Liver (tissue), 9 donors: ENCODE data around the gene IL22RA1. TPM values are rescaled to one million over a fixed set of nuclear protein-coding genes. Genes with fewer than 3 reads are reported as not detected.
A peak's percentile ranks its signal among the peaks of the same experiment; 100 is the strongest.

Experiments
- DNase-seq: peaks from one replicate; pipeline ENCODE4 v3.0.0-alpha.2; 2017; ENCODE audit warnings: low spot score
- H3K27ac ChIP-seq, 2 donors: one replicate each; pipeline ENCODE4 v1.7.0; 2013; ENCODE audit warnings: inconsistent platforms in 2 of 2, low read length in 2 of 2, control low read depth in 1 of 2, low read depth in 1 of 2, mild to moderate bottlenecking in 1 of 2
- H3K27me3 ChIP-seq, 4 donors: one replicate each; pipeline versions ENCODE4 v1.6.1 to v1.7.0; 2013; ENCODE audit warnings: low read length in 3 of 4, inconsistent platforms in 1 of 4, mild to moderate bottlenecking in 1 of 4, moderate library complexity in 1 of 4; ENCODE audit not compliant: control insufficient read depth in 4 of 4, insufficient read depth in 4 of 4
- H3K36me3 ChIP-seq, 4 donors: one replicate each; pipeline versions ENCODE4 v1.6.1 to v1.7.0; 2013; ENCODE audit warnings: low read length in 3 of 4, mild to moderate bottlenecking in 3 of 4, low read depth in 1 of 4, moderate library complexity in 1 of 4; ENCODE audit not compliant: control insufficient read depth in 4 of 4, insufficient read depth in 3 of 4
- H3K4me1 ChIP-seq, 4 donors: one replicate each; pipeline versions ENCODE4 v1.6.1 to v1.7.0; 2013; ENCODE audit warnings: low read length in 3 of 4, mild to moderate bottlenecking in 3 of 4, moderate library complexity in 1 of 4; ENCODE audit not compliant: control insufficient read depth in 4 of 4, insufficient read depth in 4 of 4
- H3K4me3 ChIP-seq, 3 donors: one replicate each; pipeline versions ENCODE4 v1.6.1 to v1.7.0; 2013; ENCODE audit warnings: low read length in 3 of 3, control low read depth in 1 of 3, low read depth in 1 of 3, mild to moderate bottlenecking in 1 of 3
- H3K9ac ChIP-seq, 2 donors: one replicate each; pipeline ENCODE4 v1.7.0; 2013; ENCODE audit warnings: low read length in 2 of 2, mild to moderate bottlenecking in 2 of 2, moderate library complexity in 2 of 2, control low read depth in 1 of 2, low read depth in 1 of 2
- H3K9me3 ChIP-seq, 4 donors: one replicate each; pipeline versions ENCODE4 v1.6.1 to v1.7.0; 2013; ENCODE audit warnings: low read length in 3 of 4; ENCODE audit not compliant: control insufficient read depth in 4 of 4
- ATF3 ChIP-seq: IDR thresholded peaks from 2 replicates; pipeline ENCODE4 v1.6.1; 2016; ENCODE audit warnings: antibody characterized with exemption
- CTCF ChIP-seq: fragments of 150-350 bp; IDR thresholded peaks from 2 replicates; pipeline ENCODE4 v1.5.1; 2017; ENCODE audit warnings: improper control_type of control experiment, low read depth, low read length; ENCODE audit not compliant: missing input control
- EGR1 ChIP-seq, 2 donors: IDR thresholded peaks; 2 replicates each; pipeline ENCODE4 v1.6.1; 2016 to 2018; ENCODE audit warnings: antibody characterized with exemption in 2 of 2, low read depth in 2 of 2
- FOXA2 ChIP-seq: IDR thresholded peaks from 2 replicates; pipeline ENCODE4 v1.6.1; 2016; ENCODE audit warnings: antibody characterized with exemption
- HNF4A ChIP-seq, 2 donors: conservative IDR thresholded peaks; 2 replicates each; pipeline ENCODE4 v1.6.1; 2016; ENCODE audit warnings: antibody characterized with exemption in 2 of 2, mild to moderate bottlenecking in 2 of 2
- JUND ChIP-seq, 2 donors: IDR thresholded peaks; 2 replicates each; pipeline ENCODE4 v1.6.1; 2016; ENCODE audit warnings: antibody characterized with exemption in 2 of 2
- MAX ChIP-seq: IDR thresholded peaks from 2 replicates; pipeline ENCODE4 v1.6.1; 2016; ENCODE audit warnings: antibody characterized with exemption
- NR2F2 ChIP-seq: IDR thresholded peaks from 2 replicates; pipeline ENCODE4 v1.6.1; 2016; ENCODE audit warnings: antibody characterized with exemption
- REST ChIP-seq: IDR thresholded peaks from 2 replicates; pipeline ENCODE4 v1.6.1; 2016; ENCODE audit warnings: antibody characterized with exemption, mild to moderate bottlenecking
- RXRA ChIP-seq, 2 donors: IDR thresholded peaks; 2 replicates each; pipeline ENCODE4 v1.6.1; 2017 to 2018; ENCODE audit warnings: antibody characterized with exemption in 2 of 2, mild to moderate bottlenecking in 1 of 2
- SP1 ChIP-seq: IDR thresholded peaks from 2 replicates; pipeline ENCODE4 v1.6.1; 2018; ENCODE audit warnings: antibody characterized with exemption, mild to moderate bottlenecking
- TAF1 ChIP-seq: conservative IDR thresholded peaks from 2 replicates; pipeline ENCODE4 v1.6.1; 2016; ENCODE audit warnings: antibody characterized with exemption, mild to moderate bottlenecking
- YY1 ChIP-seq: IDR thresholded peaks from 2 replicates; pipeline ENCODE4 v1.6.1; 2016; ENCODE audit warnings: antibody characterized with exemption, mild to moderate bottlenecking
- ZBTB33 ChIP-seq: IDR thresholded peaks from 2 replicates; pipeline ENCODE4 v1.6.1; 2016; ENCODE audit warnings: antibody characterized with exemption
- WGBS: extraction: QIAGEN DNeasy Blood & Tissue Kit; methylation state at CpG from one replicate; pipeline ENCODE4 v1.1.7; 2013; 5-methylcytosine and 5-hydroxymethylcytosine counted together
- polyA plus RNA-seq, 2 donors: library from polyadenylated mRNA; stranded (reverse) in 1 of 2; unstranded in 1 of 2; fragments of 200-250 nt in 1 of 2; fragments of >200 nt in 1 of 2; fragmentation: Nextera tagmentation in 1 of 2; extraction: Ambion mirVana in 1 of 2; gene quantifications; one replicate each; pipeline versions ENCODE4 v1.2.1 to v1.2.3, GENCODE V29; 2013 to 2015
- total RNA-seq, 2 donors: library from RNA; depleted of rRNA; stranded (reverse); fragments of >200 nt; gene quantifications; one replicate each; pipeline ENCODE4 v1.2.3, GENCODE V29; 2014
- donor health status: healthy.
- donor health status: healthy.
- donor health status: healthy.
- donor health status: healthy.
- donor health status: healthy.

Gene IL22RA1
- total and polyA plus RNA-seq, 4 donors, result 2.1 to 4.5 (median 3.4) TPM

- TF ChIP-seq EGR1 (IDR thresholded peaks at IDR 0.05; ENCODE audit: low read depth in 2 of 2) (peak in 1 of 2 donors; percentile 21), REST (no peak), FOXA2 (no peak), ZBTB33 (no peak)
These were observed 16.8 kb downstream of the IL22RA1 start (continued) for GRCh38 chr1:24126018-24126671.

GRCh38 chr1:24125456-24125855, 17.5 kb downstream of the IL22RA1 start:
- Histone ChIP-seq H3K4me3 (no peak overlapping the region), H3K27ac (no peak overlapping the region), H3K36me3 (peaks cover 0 to 3% (median 0%) of the 10 kb centered on the region in 4 donors), H3K27me3 (no peaks in the 10 kb centered on the region), H3K9me3 (peaks cover 0 to 7% (median 0%) of the 10 kb centered on the region in 4 donors), H3K9ac (no peak overlapping the region), H3K4me1 (peaks cover 5 to 32% (median 22%) of the 10 kb centered on the region in 4 donors)
- no peak for DNase-seq
- TF ChIP-seq RXRA (IDR thresholded peaks at IDR 0.05) (no peak), ATF3 (no peak), NR2F2 (no peak), YY1 (no peak), JUND (IDR thresholded peaks at IDR 0.05) (no peak), HNF4A (conservative IDR thresholded peaks at IDR 0.05) (no peak), CTCF (no peak)
- 85% methylated on average over 4 of the region's 4 CpGs for WGBS

GRCh38 chr1:24124980-24125379, 18.0 kb downstream of the IL22RA1 start:
- no peak for DNase-seq
- Histone ChIP-seq H3K9ac (no peak overlapping the region), H3K27me3 (no peaks in the 10 kb centered on the region), H3K4me3 (no peak overlapping the region), H3K4me1 (peaks cover 5 to 37% (median 26%) of the 10 kb centered on the region in 4 donors), H3K27ac (no peak overlapping the region), H3K36me3 (peaks cover 0 to 3% (median 0%) of the 10 kb centered on the region in 4 donors), H3K9me3 (peaks cover 0 to 3% (median 0%) of the 10 kb centered on the region in 4 donors)
- WGBS, result 95% methylated on average over 2 of the region's 2 CpGs
- TF ChIP-seq ZBTB33, result no peak
- TF ChIP-seq MAX, result no peak
- TF ChIP-seq SP1, result no peak
- no peak for TF ChIP-seq ATF3
- TF ChIP-seq TAF1, result no peak
- no peak for TF ChIP-seq CTCF
